Activated T-helper 1 cell treated with anti-CD3 and anti-CD28 coated beads, Interleukin-2, amount 50 U/mL, for 16 hours (primary cell): Measurements from ENCODE around the gene MARCHF3.

Experiments used
- DNase-seq, 2 donors: peaks; one replicate each; pipeline ENCODE4 v3.0.0-alpha.2; 2020; ENCODE audit warnings: low read depth in 1 of 2, low spot score in 1 of 2

Gene MARCHF3

GRCh38 chr5:126984632-126985031 is 45.7 kb downstream of the MARCHF3 start:
- no peak for DNase-seq

GRCh38 chr5:126983874-126984266 is 46.5 kb downstream of the MARCHF3 start:
- DNase-seq, result no peak

- no peak for DNase-seq
Observed at GRCh38 chr5:126982926-126983873, 47.2 kb downstream of the MARCHF3 start.

- DNase-seq, result no peak
Observed at GRCh38 chr5:126982202-126982601, 48.2 kb downstream of the MARCHF3 start.

GRCh38 chr5:126981701-126982100 is 48.7 kb downstream of the MARCHF3 start:
- DNase-seq, result no peak

- no peak for DNase-seq
Observed at GRCh38 chr5:126981222-126981621, 49.1 kb downstream of the MARCHF3 start.

- no peak for DNase-seq
Observed at GRCh38 chr5:126978258-126978657, 52.1 kb downstream of the MARCHF3 start.

- DNase-seq, result no peak
Observed at GRCh38 chr5:126976520-126977172, 53.7 kb downstream of the MARCHF3 start.

GRCh38 chr5:126975796-126976195 is 54.6 kb downstream of the MARCHF3 start:
- DNase-seq, result no peak

- no peak for DNase-seq
Observed at GRCh38 chr5:126973193-126973592, 57.2 kb downstream of the MARCHF3 start.

GRCh38 chr5:126972062-126972895 is 58.1 kb downstream of the MARCHF3 start:
- no peak for DNase-seq

- no peak for DNase-seq
Observed at GRCh38 chr5:126971455-126972031, 58.8 kb downstream of the MARCHF3 start.

- no peak for DNase-seq
Observed at GRCh38 chr5:126970517-126971017, 59.8 kb downstream of the MARCHF3 start.

- no peak for DNase-seq
Observed at GRCh38 chr5:126969548-126969947, 60.8 kb downstream of the MARCHF3 start.

GRCh38 chr5:126967808-126968466 is 62.4 kb downstream of the MARCHF3 start:
- no peak for DNase-seq

GRCh38 chr5:126965487-126965886 is 64.9 kb downstream of the MARCHF3 start:
- no peak for DNase-seq

GRCh38 chr5:126965061-126965475 is 65.3 kb downstream of the MARCHF3 start:
- DNase-seq, result no peak

- no peak for DNase-seq
Observed at GRCh38 chr5:126963822-126964375, 66.5 kb downstream of the MARCHF3 start.

GRCh38 chr5:126961702-126962101 is 68.7 kb downstream of the MARCHF3 start:
- no peak for DNase-seq

- no peak for DNase-seq
Observed at GRCh38 chr5:126961128-126961527, 69.2 kb downstream of the MARCHF3 start.
